Neural crest cell (in vitro differentiated cells): Measurements from ENCODE around the gene CDKAL1. TPM values are rescaled to one million over a fixed set of nuclear protein-coding genes. Genes with fewer than 3 reads are reported as not detected.

ENCODE experiments used
- DNase-seq: peaks from one replicate; pipeline ENCODE4 v3.0.0; 2021; ENCODE audit warnings: low read depth, mixed read lengths, low spot score
- H3K27ac Mint-ChIP-seq: one replicate; pipeline ENCODE4 v1.8.0; 2021; ENCODE audit warnings: mild to moderate bottlenecking, mixed read lengths; ENCODE audit not compliant: unreplicated experiment
- H3K27me3 Mint-ChIP-seq: 2 replicates; pipeline ENCODE4 v1.8.0; 2021; ENCODE audit warnings: low read depth, mild to moderate bottlenecking, mixed read lengths
- H3K36me3 Mint-ChIP-seq: 2 replicates; pipeline ENCODE4 v1.8.0; 2021; ENCODE audit warnings: low read depth, mild to moderate bottlenecking, mixed read lengths
- H3K4me1 Mint-ChIP-seq: 2 replicates; pipeline ENCODE4 v1.8.0; 2021; ENCODE audit warnings: mixed read lengths
- H3K4me3 Mint-ChIP-seq: one replicate; pipeline ENCODE4 v1.8.0; 2021; ENCODE audit warnings: mild to moderate bottlenecking, mixed read lengths
- H3K9me3 Mint-ChIP-seq: 2 replicates; pipeline ENCODE4 v1.8.0; 2021; ENCODE audit warnings: mixed read lengths
- total RNA-seq: library from RNA; stranded (reverse); gene quantifications from 2 replicates; pipeline ENCODE4 v1.2.1, GENCODE V29; 2021
- TF ChIP-seq, protein P1 (sequence below): fragments of 200-600 bp; sonication (generic); conservative IDR thresholded peaks from 2 replicates; pipeline ENCODE4 v1.5.0; 2021; ENCODE audit warnings: antibody characterized with exemption, mild to moderate bottlenecking

The CDKAL1 gene
- total RNA-seq, 1 donor from 2014 or later = 25.4 TPM

DNA sequence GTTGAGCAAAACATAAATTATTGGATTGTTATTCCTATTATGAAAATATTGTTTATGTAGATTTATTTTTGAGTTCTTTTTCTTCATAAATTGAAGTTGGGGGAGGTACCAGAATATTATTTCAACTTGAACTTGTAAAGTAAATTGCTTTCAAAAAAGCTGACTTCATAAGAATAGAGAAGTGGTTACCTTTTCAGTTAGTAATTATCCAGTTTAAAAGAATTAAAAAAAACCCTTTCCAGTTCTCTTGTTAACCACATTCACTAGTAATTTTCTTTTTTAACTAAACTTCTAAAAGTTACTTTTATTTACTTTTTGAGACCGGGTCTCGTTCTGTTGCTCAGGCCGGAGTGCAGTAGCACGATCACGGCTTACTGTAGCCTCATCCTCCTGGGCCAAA lies 124.3 kb downstream of the CDKAL1 start:
- Mint-ChIP-seq H3K27ac (no peak overlapping the region), H3K4me3 (no peak overlapping the region), H3K4me1 (peaks cover 17% of the 10 kb centered on the region), H3K9me3 (no peaks in the 10 kb centered on the region), H3K36me3 (peaks cover 4% of the 10 kb centered on the region), H3K27me3 (no peaks in the 10 kb centered on the region)
- TF ChIP-seq, protein P1, sequence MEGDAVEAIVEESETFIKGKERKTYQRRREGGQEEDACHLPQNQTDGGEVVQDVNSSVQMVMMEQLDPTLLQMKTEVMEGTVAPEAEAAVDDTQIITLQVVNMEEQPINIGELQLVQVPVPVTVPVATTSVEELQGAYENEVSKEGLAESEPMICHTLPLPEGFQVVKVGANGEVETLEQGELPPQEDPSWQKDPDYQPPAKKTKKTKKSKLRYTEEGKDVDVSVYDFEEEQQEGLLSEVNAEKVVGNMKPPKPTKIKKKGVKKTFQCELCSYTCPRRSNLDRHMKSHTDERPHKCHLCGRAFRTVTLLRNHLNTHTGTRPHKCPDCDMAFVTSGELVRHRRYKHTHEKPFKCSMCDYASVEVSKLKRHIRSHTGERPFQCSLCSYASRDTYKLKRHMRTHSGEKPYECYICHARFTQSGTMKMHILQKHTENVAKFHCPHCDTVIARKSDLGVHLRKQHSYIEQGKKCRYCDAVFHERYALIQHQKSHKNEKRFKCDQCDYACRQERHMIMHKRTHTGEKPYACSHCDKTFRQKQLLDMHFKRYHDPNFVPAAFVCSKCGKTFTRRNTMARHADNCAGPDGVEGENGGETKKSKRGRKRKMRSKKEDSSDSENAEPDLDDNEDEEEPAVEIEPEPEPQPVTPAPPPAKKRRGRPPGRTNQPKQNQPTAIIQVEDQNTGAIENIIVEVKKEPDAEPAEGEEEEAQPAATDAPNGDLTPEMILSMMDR = no peak
- no peak for DNase-seq

DNA sequence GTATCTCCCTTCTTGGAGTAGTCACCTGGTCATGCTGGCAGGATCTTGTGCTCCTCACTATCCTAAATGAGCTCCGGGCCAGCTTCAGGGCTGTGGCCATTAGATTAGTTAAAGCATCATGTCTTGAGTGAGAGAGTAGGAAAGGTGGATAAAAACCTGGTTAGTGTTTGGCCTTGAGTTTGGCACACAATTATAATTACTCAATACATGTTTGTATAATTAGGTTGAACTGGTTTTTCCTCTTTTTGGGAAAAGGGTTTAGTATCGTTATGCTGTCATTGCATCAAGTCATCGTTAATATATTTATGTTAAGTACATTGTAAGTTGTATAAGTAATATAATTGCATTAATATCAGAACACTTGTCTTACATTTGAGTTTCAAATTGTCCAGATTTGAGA lies 126.3 kb downstream of the CDKAL1 start:
- Mint-ChIP-seq H3K27ac (no peak overlapping the region), H3K9me3 (no peaks in the 10 kb centered on the region), H3K36me3 (no peaks in the 10 kb centered on the region), H3K27me3 (no peaks in the 10 kb centered on the region), H3K4me1 (peaks cover 17% of the 10 kb centered on the region), H3K4me3 (no peak overlapping the region)
- TF ChIP-seq, protein P1 = no peak
- DNase-seq = no peak

DNA sequence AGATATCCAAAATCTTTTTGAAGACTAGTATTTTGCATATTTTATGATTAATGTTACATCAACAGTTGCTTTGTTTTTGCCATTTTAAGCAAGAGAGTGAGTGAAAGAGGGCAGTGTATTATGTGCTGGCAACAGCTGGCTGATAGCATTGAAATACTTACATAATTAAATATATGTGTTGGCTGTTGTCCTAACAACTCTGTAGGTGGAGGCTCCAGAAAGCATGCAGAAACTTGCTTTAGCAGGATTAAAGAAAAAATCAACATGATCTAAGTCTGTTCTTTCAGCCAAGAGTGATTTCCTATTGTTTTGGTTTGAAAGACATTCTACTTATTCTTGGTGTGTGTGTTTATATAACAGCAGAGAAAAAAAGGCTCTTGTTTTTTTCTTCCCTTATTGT lies 127.5 kb downstream of the CDKAL1 start:
- Mint-ChIP-seq H3K4me3 (no peak overlapping the region), H3K4me1 (peaks cover 17% of the 10 kb centered on the region), H3K27ac (no peak overlapping the region), H3K36me3 (no peaks in the 10 kb centered on the region), H3K27me3 (no peaks in the 10 kb centered on the region), H3K9me3 (no peaks in the 10 kb centered on the region)
- TF ChIP-seq, protein P1 = no peak
- no peak for DNase-seq

DNA sequence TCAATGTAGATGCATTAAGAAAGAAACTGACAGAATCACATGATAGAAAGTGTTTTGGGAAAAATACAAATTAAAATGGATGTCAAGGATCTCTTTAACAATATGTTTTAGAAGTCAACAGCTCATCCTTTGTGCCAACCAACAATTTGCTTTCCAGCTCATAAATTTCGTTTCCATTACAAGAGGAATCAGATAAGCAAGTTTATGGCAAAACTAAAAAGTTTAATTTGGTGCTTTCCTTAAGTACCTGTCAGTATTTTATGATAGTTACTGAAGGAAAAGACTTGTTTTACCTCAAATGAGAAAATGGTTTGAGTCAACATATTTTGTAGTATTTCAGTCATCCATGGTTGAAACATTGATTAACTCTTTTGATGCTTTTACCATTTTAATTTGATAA lies 130.0 kb downstream of the CDKAL1 start:
- Mint-ChIP-seq H3K4me3 (no peak overlapping the region), H3K9me3 (no peaks in the 10 kb centered on the region), H3K4me1 (peaks cover 12% of the 10 kb centered on the region), H3K36me3 (no peaks in the 10 kb centered on the region), H3K27me3 (no peaks in the 10 kb centered on the region), H3K27ac (no peak overlapping the region)
- DNase-seq = no peak
- TF ChIP-seq, protein P1 = no peak

DNA sequence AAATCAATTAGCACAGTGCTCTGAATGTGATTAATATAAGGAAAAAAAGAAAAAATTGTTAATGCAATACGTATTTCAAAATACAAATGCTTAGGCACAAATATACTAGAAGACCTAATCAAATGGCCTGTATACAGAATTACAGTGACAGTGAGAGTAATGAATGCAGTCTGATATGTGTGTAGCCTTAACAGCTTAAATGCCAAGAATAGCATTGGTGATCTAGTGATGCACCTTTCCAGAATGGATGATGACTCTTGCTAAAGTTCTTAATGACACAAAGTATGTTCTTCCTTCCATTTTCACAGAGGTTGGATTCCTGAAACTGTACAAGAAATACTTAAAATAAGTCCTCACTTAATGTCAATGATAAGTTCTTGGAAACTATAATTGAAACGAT lies 131.0 kb downstream of the CDKAL1 start:
- Mint-ChIP-seq H3K4me3 (no peak overlapping the region), H3K27me3 (no peaks in the 10 kb centered on the region), H3K4me1 (peaks cover 12% of the 10 kb centered on the region), H3K36me3 (no peaks in the 10 kb centered on the region), H3K9me3 (no peaks in the 10 kb centered on the region), H3K27ac (no peak overlapping the region)
- DNase-seq = no peak
- TF ChIP-seq, protein P1 = no peak
